HEK293 (cell line): ENCODE results near the gene ADPRHL1.

Experiments
- CTCF ChIA-PET: fragments of 350-600 bp; formaldehyde crosslinking; extraction: SDS; loops from one replicate; lab custom pipeline; 2021; ENCODE audit warnings: antibody characterized with exemption; lab: Yijun Ruan, JAX
- POLR2A ChIA-PET: fragments of 300-600 bp; formaldehyde crosslinking; extraction: SDS; loops from one replicate; lab custom pipeline; 2020; ENCODE audit warnings: antibody characterized with exemption, inconsistent platforms; lab: Yijun Ruan, JAX
- H3K27ac ChIP-seq: fragments of 200-500 bp; sonication (Bioruptor generic); 2 replicates; pipeline ENCODE4 v1.5.1; 2014; ENCODE audit warnings: low read depth, low read length, control low read depth, inconsistent platforms; ENCODE audit errors: extremely low read depth
- H3K36me3 ChIP-seq, 2 experiments: fragments of 200-500 bp in 1 of 2; sonication (Bioruptor generic) in 1 of 2; 1 replicate in 1 of 2; 2 replicates in 1 of 2; pipeline ENCODE4 v1.5.1; 2014 to 2017; ENCODE audit warnings: inconsistent platforms in 2 of 2, low read length in 2 of 2; ENCODE audit not compliant: control insufficient read depth in 2 of 2, insufficient read depth in 1 of 2
- H3K4me1 ChIP-seq: fragments of 200-500 bp; sonication (Bioruptor generic); 2 replicates; pipeline ENCODE4 v1.5.1; 2014; ENCODE audit warnings: mild to moderate bottlenecking, low read length, inconsistent platforms; ENCODE audit not compliant: control insufficient read depth, insufficient read depth
- H3K4me3 ChIP-seq: 2 replicates; pipeline ENCODE4 v1.5.1; 2011; ENCODE audit warnings: low read depth, mild to moderate bottlenecking, control low read depth, low read length, moderate library complexity
- H3K9me3 ChIP-seq: fragments of 200-500 bp; sonication (Bioruptor generic); 2 replicates; pipeline ENCODE4 v1.5.1; 2014; ENCODE audit warnings: low read depth, low read length, inconsistent platforms; ENCODE audit not compliant: control insufficient read depth, insufficient read depth
- BCL11B ChIP-seq: fragments of 450-650 bp; formaldehyde crosslinking; IDR thresholded peaks from 2 replicates; pipeline ENCODE4 v1.5.1; 2016; ENCODE audit warnings: low read depth, missing biosample characterization, missing genetic modification characterization
- CTCF ChIP-seq: fragments of 450-650 bp; formaldehyde crosslinking; IDR thresholded peaks from 2 replicates; pipeline ENCODE4 v1.5.1; 2016; ENCODE audit warnings: missing biosample characterization, missing genetic modification characterization
- ELK4 ChIP-seq: IDR thresholded peaks from 2 replicates; pipeline ENCODE4 v1.6.1; 2011; ENCODE audit warnings: mild to moderate bottlenecking, low read depth, low read length, borderline replicate concordance
- FEZF1 ChIP-seq: fragments of 450-650 bp; formaldehyde crosslinking; IDR thresholded peaks from 2 replicates; pipeline ENCODE4 v1.5.1; 2016; ENCODE audit warnings: missing biosample characterization, missing genetic modification characterization
- KLF17 ChIP-seq: fragments of 450-650 bp; formaldehyde crosslinking; IDR thresholded peaks from 2 replicates; pipeline ENCODE4 v1.5.1; 2016; ENCODE audit warnings: missing biosample characterization, missing genetic modification characterization
- OVOL3 ChIP-seq: fragments of 450-650 bp; formaldehyde crosslinking; IDR thresholded peaks from 2 replicates; pipeline ENCODE4 v1.5.1; 2016; ENCODE audit warnings: missing biosample characterization, missing genetic modification characterization
- SP3 ChIP-seq: fragments of 450-650 bp; formaldehyde crosslinking; IDR thresholded peaks from 2 replicates; pipeline ENCODE4 v1.5.1; 2016; ENCODE audit warnings: missing biosample characterization, missing genetic modification characterization
- ZBTB49 ChIP-seq: fragments of 450-650 bp; formaldehyde crosslinking; IDR thresholded peaks from 2 replicates; pipeline ENCODE4 v1.5.1; 2016; ENCODE audit warnings: missing biosample characterization, missing genetic modification characterization, low read depth
- ZFP41 ChIP-seq: fragments of 450-650 bp; formaldehyde crosslinking; IDR thresholded peaks from 2 replicates; pipeline ENCODE4 v1.5.1; 2016; ENCODE audit warnings: missing biosample characterization, missing genetic modification characterization, borderline replicate concordance
- ZNF138 ChIP-seq: fragments of 450-650 bp; formaldehyde crosslinking; IDR thresholded peaks from 2 replicates; pipeline ENCODE4 v1.5.1; 2016; ENCODE audit warnings: missing biosample characterization, missing genetic modification characterization, borderline replicate concordance
- ZNF140 ChIP-seq: fragments of 450-650 bp; formaldehyde crosslinking; IDR thresholded peaks from 2 replicates; pipeline ENCODE4 v1.5.1; 2016; ENCODE audit warnings: missing biosample characterization, missing genetic modification characterization
- ZNF280C ChIP-seq: fragments of 450-650 bp; formaldehyde crosslinking; IDR thresholded peaks from 2 replicates; pipeline ENCODE4 v1.5.1; 2016; ENCODE audit warnings: missing biosample characterization, missing genetic modification characterization
- ZNF341 ChIP-seq: fragments of 450-650 bp; formaldehyde crosslinking; IDR thresholded peaks from 2 replicates; pipeline ENCODE4; 2016; ENCODE audit warnings: low read depth, missing biosample characterization, missing genetic modification characterization
- ZNF398 ChIP-seq: fragments of 450-650 bp; formaldehyde crosslinking; IDR thresholded peaks from 2 replicates; pipeline ENCODE4 v1.5.1; 2017; ENCODE audit warnings: missing biosample characterization, missing genetic modification characterization
- ZNF404 ChIP-seq: fragments of 450-650 bp; formaldehyde crosslinking; IDR thresholded peaks from 2 replicates; pipeline ENCODE4 v1.5.1; 2017; ENCODE audit warnings: missing biosample characterization, missing genetic modification characterization
- ZNF426 ChIP-seq: fragments of 450-650 bp; formaldehyde crosslinking; IDR thresholded peaks from 2 replicates; pipeline ENCODE4 v1.5.1; 2017; ENCODE audit warnings: missing biosample characterization, missing genetic modification characterization, mild to moderate bottlenecking, inconsistent platforms, moderate library complexity
- ZNF561 ChIP-seq: fragments of 450-650 bp; IDR thresholded peaks from 2 replicates; pipeline ENCODE4 v1.5.1; 2018; ENCODE audit warnings: missing biosample characterization, missing genetic modification characterization, borderline replicate concordance
- ZNF610 ChIP-seq: fragments of 450-650 bp; formaldehyde crosslinking; IDR thresholded peaks from 2 replicates; pipeline ENCODE4 v1.5.1; 2016; ENCODE audit warnings: missing biosample characterization, missing genetic modification characterization, borderline replicate concordance
- ZNF777 ChIP-seq: fragments of 450-650 bp; formaldehyde crosslinking; IDR thresholded peaks from 2 replicates; pipeline ENCODE4 v1.5.1; 2017; ENCODE audit warnings: missing biosample characterization, missing genetic modification characterization, borderline replicate concordance
- ZSCAN4 ChIP-seq: fragments of 450-650 bp; formaldehyde crosslinking; IDR thresholded peaks from 2 replicates; pipeline ENCODE4 v1.5.1; 2017; ENCODE audit warnings: missing biosample characterization, missing genetic modification characterization

Gene ADPRHL1

GRCh38 chr13:113432506-113433270 is 20.6 kb downstream of the ADPRHL1 start:
- ChIA-PET CTCF (no interaction called here), POLR2A (no interaction called here)

GRCh38 chr13:113431171-113431570 is 22.1 kb downstream of the ADPRHL1 start:
- no peak overlapping the region for H3K27ac ChIP-seq
- POLR2A ChIA-PET, result no interaction called here
- no peaks in the 10 kb centered on the region for H3K4me1 ChIP-seq
- no peak for TF ChIP-seq CTCF (tag by site-specific recombination)
- TF ChIP-seq ZNF280C (tag by site-specific recombination), result no peak
- TF ChIP-seq FEZF1 (tag by site-specific recombination), result no peak
- no peak for TF ChIP-seq ZSCAN4
- no peak for TF ChIP-seq ZNF610 (tag by site-specific recombination)
- no peak for TF ChIP-seq ZNF140 (tag by site-specific recombination)
- TF ChIP-seq OVOL3, result no peak

More at GRCh38 chr13:113432506-113433270, 20.6 kb downstream of the ADPRHL1 start:
- Histone ChIP-seq H3K36me3 (no peaks in the 10 kb centered on the region), H3K4me1 (no peaks in the 10 kb centered on the region), H3K9me3 (no peaks in the 10 kb centered on the region), H3K27ac (no peak overlapping the region)
- TF ChIP-seq ZNF140 (tag by site-specific recombination) (no peak), SP3 (tag by site-specific recombination) (no peak), ZNF341 (tag by site-specific recombination) (no peak), ZNF398 (tag by site-specific recombination) (no peak), ZNF404 (tag by site-specific recombination) (no peak), KLF17 (tag by site-specific recombination) (no peak), ZBTB49 (tag by site-specific recombination) (no peak), ZNF561 (tag by site-specific recombination) (no peak), ZNF138 (no peak), ELK4 (no peak), BCL11B (tag by site-specific recombination) (no peak), ZFP41 (tag by site-specific recombination) (no peak), ZNF426 (tag by site-specific recombination) (no peak), ZNF777 (no peak)
- TF ChIP-seq, all 188 proteins: peak for 0
- no peak overlapping the region for H3K4me3 ChIP-seq

More at GRCh38 chr13:113431171-113431570, 22.1 kb downstream of the ADPRHL1 start:
- H3K36me3 ChIP-seq, result no peaks in the 10 kb centered on the region
- H3K9me3 ChIP-seq, result no peaks in the 10 kb centered on the region
- H3K4me3 ChIP-seq, result no peak overlapping the region
- CTCF ChIA-PET, result no interaction called here
